ENCODE data around the gene FBXO33. TPM values are rescaled to one million over a fixed set of nuclear protein-coding genes. Genes with fewer than 3 reads are reported as not detected.

Gene FBXO33
- total RNA-seq, 1 experiment from 2014 or later, result 9.7 TPM

DNA sequence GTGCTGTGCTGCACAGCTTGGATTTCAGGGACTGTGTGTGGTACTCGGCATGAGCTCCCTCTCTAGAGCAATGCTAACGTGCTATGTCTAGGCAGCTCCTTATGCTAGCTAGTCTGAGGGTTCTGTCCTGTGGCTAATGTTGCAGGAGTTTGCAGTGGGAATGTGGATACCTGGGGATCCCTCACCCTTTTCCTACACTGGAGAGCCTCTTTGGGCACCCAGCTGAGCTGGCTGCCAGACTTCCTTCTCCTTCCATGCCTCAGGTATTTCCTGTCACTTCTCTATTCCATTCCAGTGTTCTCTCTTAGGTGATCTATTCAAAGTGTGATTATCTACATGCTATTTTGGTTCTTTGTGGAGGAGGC, 64.9 kb downstream of the FBXO33 start:
- Histone ChIP-seq H3K4me1 (ENCODE audit: control insufficient read depth in 1 of 2, insufficient read depth in 2 of 2, low read length in 2 of 2) (no peaks in the 10 kb centered on the region), H3K9ac (ENCODE audit: low read length) (no peak overlapping the region), H3K4me2 (ENCODE audit: low read length) (no peak overlapping the region), H3K4me3 (replicated peaks in 1 of 2; ENCODE audit: low read depth in 1 of 2, low read length in 2 of 2) (no peak overlapping the region), H3K79me2 (ENCODE audit: insufficient read depth, low read length) (no peaks in the 10 kb centered on the region), H3K9me3 (ENCODE audit: control insufficient read depth in 1 of 2, insufficient read depth in 1 of 2, low read depth in 1 of 2, low read length in 2 of 2) (no peaks in the 10 kb centered on the region), H3K36me3 (ENCODE audit: control insufficient read depth in 1 of 2, insufficient read depth in 2 of 2, low read length in 2 of 2) (no peaks in the 10 kb centered on the region), H4K20me1 (ENCODE audit: insufficient read depth) (no peaks in the 10 kb centered on the region), H3K27me3 (ENCODE audit: insufficient read depth, low read length) (no peaks in the 10 kb centered on the region), H3K9me2 (ENCODE audit: insufficient read depth) (no peaks in the 10 kb centered on the region), H2AFZ (ENCODE audit: low read depth, low read length, poor library complexity, severe bottlenecking) (no peak overlapping the region), H3K27ac (ENCODE audit: low read depth, low read length) (no peak overlapping the region)
- ATAC-seq, result no peak; the same call in 1 of the 2 replicates
- BruUV-seq (replicated peaks), result no TSS peak
- intact Hi-C loops (cut with micrococcal nuclease), result loop anchor here (5.0 kb wide), 1 partner anchor 195 kb away; the partner anchor contains the start of gene TRAPPC6B
- TF ChIP-seq, protein P1, sequence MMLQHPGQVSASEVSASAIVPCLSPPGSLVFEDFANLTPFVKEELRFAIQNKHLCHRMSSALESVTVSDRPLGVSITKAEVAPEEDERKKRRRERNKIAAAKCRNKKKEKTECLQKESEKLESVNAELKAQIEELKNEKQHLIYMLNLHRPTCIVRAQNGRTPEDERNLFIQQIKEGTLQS (IDR thresholded peaks at IDR 0.05), result no peak
- TF ChIP-seq ELF1 (IDR thresholded peaks at IDR 0.05; ENCODE audit: borderline replicate concordance, low read depth) (no peak), ZNF274 (IDR thresholded peaks at IDR 0.05; ENCODE audit: low read depth, low read length) (no peak), JUND (IDR thresholded peaks at IDR 0.05) (no peak)
- ChIA-PET POLR2A (no interaction called here), CTCF (interaction anchor here (0.9 to 1.1 kb wide), 2 partner anchors 135 to 197 kb away, joined by 3 read pairs; no protein-coding TSS in a partner anchor), RAD21 (ENCODE audit: low non-redundant PET in 1 of 2, low total read pairs in 2 of 2, uncharacterized antibody in 2 of 2, unreplicated experiment in 2 of 2) (interaction anchor here in 1 of 2 experiments (0.9 kb wide), 1 partner anchor 136 kb away, joined by 3 read pairs; no protein-coding TSS in a partner anchor)
- no peak for DNase-seq (ENCODE audit: low read depth, low spot score)

DNA sequence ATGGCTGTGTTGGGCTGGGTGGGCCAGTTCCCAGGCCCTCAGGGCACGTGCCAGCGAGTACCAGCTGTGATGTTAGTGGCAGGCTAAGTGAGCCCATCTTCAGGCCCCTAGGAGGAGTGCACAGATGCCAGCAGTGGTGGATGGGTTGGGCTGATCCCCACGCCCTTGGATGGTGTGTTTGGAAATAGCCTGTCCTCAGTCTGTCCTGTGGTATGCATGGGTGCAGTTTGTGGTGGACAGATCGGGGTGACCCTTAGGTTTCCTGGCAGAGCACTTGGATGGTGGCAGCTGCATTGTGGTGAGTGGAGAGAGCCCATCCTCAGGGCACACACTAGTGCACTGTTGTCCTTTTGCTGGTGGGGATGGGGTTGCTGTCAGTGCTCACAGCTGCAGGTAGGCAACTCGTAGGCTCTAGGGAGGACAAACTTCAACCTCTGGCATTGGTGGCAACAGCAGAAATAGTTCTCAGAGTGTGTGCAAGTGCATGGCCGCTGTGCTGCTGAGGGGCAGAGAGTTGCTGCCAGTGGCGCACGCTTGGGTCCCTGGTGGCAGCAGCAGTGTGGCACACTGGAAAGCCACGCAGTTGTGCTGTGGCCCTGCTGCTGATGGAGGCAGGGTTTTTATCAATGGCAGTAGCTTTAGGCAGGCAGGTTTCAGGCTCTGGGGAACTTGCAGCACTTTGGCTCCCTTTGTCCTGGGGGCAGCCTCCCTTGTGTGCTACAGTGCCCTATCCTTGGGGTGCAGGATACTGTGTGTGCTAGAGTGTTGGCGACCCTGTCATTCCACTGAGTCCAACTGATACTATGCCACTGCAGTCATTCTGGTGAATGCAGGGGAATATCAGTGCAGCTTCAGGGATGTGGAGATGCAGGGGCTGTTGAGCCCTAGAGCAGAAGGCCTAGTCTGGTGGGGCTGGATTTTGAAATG, 65.5 kb downstream of the FBXO33 start:
- no peak overlapping the region for H2AFZ ChIP-seq (ENCODE audit: low read depth, low read length, poor library complexity, severe bottlenecking)
- ChIA-PET POLR2A (interaction anchor here (1.2 kb wide), 1 partner anchor 10 kb away, joined by 3 read pairs; no protein-coding TSS in a partner anchor), RAD21 (ENCODE audit: low non-redundant PET in 1 of 2, low total read pairs in 2 of 2, uncharacterized antibody in 2 of 2, unreplicated experiment in 2 of 2) (interaction anchor here in 1 of 2 experiments (0.9 kb wide), 1 partner anchor 136 kb away, joined by 3 read pairs; no protein-coding TSS in a partner anchor), CTCF (interaction anchor here (0.9 to 1.1 kb wide), 2 partner anchors 135 to 196 kb away, joined by 3 read pairs; no protein-coding TSS in a partner anchor)
- no peaks in the 10 kb centered on the region for H4K20me1 ChIP-seq (ENCODE audit: insufficient read depth)
- no TSS peak for BruUV-seq (replicated peaks)
- H3K9me3 ChIP-seq (ENCODE audit: control insufficient read depth in 1 of 2, insufficient read depth in 1 of 2, low read depth in 1 of 2, low read length in 2 of 2), result no peaks in the 10 kb centered on the region
- H3K4me3 ChIP-seq (replicated peaks in 1 of 2; ENCODE audit: low read depth in 1 of 2, low read length in 2 of 2), result no peak overlapping the region
- ATAC-seq (no peak), DNase-seq (ENCODE audit: low read depth, low spot score) (no peak)
- H3K4me2 ChIP-seq (ENCODE audit: low read length), result no peak overlapping the region
- no peak overlapping the region for H3K9ac ChIP-seq (ENCODE audit: low read length)
- no peak overlapping the region for H3K27ac ChIP-seq (ENCODE audit: low read depth, low read length)
- no peaks in the 10 kb centered on the region for H3K4me1 ChIP-seq (ENCODE audit: control insufficient read depth in 1 of 2, insufficient read depth in 2 of 2, low read length in 2 of 2)
- intact Hi-C loops (cut with micrococcal nuclease), result loop anchor here (5.0 kb wide), 1 partner anchor 194 kb away; the partner anchor contains the start of gene TRAPPC6B
- no peaks in the 10 kb centered on the region for H3K79me2 ChIP-seq (ENCODE audit: insufficient read depth, low read length)
- no peaks in the 10 kb centered on the region for H3K36me3 ChIP-seq (ENCODE audit: control insufficient read depth in 1 of 2, insufficient read depth in 2 of 2, low read length in 2 of 2)
- H3K9me2 ChIP-seq (ENCODE audit: insufficient read depth), result no peaks in the 10 kb centered on the region
- no peaks in the 10 kb centered on the region for H3K27me3 ChIP-seq (ENCODE audit: insufficient read depth, low read length)
- no peak for TF ChIP-seq TCF7L2 (IDR thresholded peaks at IDR 0.05; ENCODE audit: borderline replicate concordance, extremely low read depth, insufficient read depth, insufficient read length)
- TF ChIP-seq ELF1 (IDR thresholded peaks at IDR 0.05; ENCODE audit: borderline replicate concordance, low read depth), result no peak
- no peak for TF ChIP-seq POLR2A (IDR thresholded peaks at IDR 0.05; ENCODE audit: borderline replicate concordance, extremely low read depth, insufficient read depth, insufficient read length)
- no peak for TF ChIP-seq EZH2phosphoT487 (IDR thresholded peaks at IDR 0.05; ENCODE audit: borderline replicate concordance)
- TF ChIP-seq CBX3 (IDR thresholded peaks at IDR 0.05; ENCODE audit: low read depth), result no peak
- TF ChIP-seq EGR1 (IDR thresholded peaks at IDR 0.05; ENCODE audit: low read depth), result no peak
- TF ChIP-seq, protein P2, sequence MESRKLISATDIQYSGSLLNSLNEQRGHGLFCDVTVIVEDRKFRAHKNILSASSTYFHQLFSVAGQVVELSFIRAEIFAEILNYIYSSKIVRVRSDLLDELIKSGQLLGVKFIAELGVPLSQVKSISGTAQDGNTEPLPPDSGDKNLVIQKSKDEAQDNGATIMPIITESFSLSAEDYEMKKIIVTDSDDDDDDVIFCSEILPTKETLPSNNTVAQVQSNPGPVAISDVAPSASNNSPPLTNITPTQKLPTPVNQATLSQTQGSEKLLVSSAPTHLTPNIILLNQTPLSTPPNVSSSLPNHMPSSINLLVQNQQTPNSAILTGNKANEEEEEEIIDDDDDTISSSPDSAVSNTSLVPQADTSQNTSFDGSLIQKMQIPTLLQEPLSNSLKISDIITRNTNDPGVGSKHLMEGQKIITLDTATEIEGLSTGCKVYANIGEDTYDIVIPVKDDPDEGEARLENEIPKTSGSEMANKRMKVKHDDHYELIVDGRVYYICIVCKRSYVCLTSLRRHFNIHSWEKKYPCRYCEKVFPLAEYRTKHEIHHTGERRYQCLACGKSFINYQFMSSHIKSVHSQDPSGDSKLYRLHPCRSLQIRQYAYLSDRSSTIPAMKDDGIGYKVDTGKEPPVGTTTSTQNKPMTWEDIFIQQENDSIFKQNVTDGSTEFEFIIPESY (IDR thresholded peaks at IDR 0.05; ENCODE audit: extremely low read depth, insufficient replicate concordance, low read length), result no peak
- TF ChIP-seq SRF (IDR thresholded peaks at IDR 0.05; ENCODE audit: low read depth), result no peak
- no peak for TF ChIP-seq YY1 (IDR thresholded peaks at IDR 0.05; ENCODE audit: extremely low read depth, insufficient replicate concordance, low read depth, low read length)
- TF ChIP-seq JUND (IDR thresholded peaks at IDR 0.05), result no peak
- TF ChIP-seq, protein P1 (IDR thresholded peaks at IDR 0.05), result no peak
- no peak for TF ChIP-seq RAD21 (IDR thresholded peaks at IDR 0.05; ENCODE audit: low read depth)
- TF ChIP-seq CEBPB (IDR thresholded peaks at IDR 0.05; ENCODE audit: low read depth), result no peak
- TF ChIP-seq POLR2AphosphoS5 (IDR thresholded peaks at IDR 0.05; ENCODE audit: low read depth, low read length), result no peak
- TF ChIP-seq FOSL1 (IDR thresholded peaks at IDR 0.05; ENCODE audit: low read depth), result no peak

All from HCT116 (cell line).